IMR-90 (cell line): ENCODE measurements around the gene LRRC14B. TPM values are rescaled to one million over a fixed set of nuclear protein-coding genes. Genes with fewer than 3 reads are reported as not detected.
"Not testable (repeated sequence)": the region's sequence is repeated elsewhere in the genome, so short reads cannot be mapped to it uniquely, and the experiment has no call there.

Experiments used
- ATAC-seq: fragments of 200-7000 bp; cut with Tn5 transposase; 2 replicates; pipeline ENCODE4 v1.9.1; 2020; ENCODE audit warnings: low read depth, mild to moderate bottlenecking, moderate library complexity
- BruUV-seq: library from RNA; stranded (reverse); fragments of 400-500 nt; replicated peaks from 2 replicates; lab custom pipeline; 2021; lab: Mats Ljungman, UMichigan
- CTCF ChIA-PET: fragments of 300-600 bp; formaldehyde crosslinking; extraction: SDS; loops from one replicate; lab custom pipeline; 2021; ENCODE audit warnings: antibody characterized with exemption; lab: Yijun Ruan, JAX
- POLR2A ChIA-PET: fragments of 300-600 bp; sonication (Branson Sonifier 250); formaldehyde crosslinking; loops from one replicate; lab custom pipeline; 2022; ENCODE audit warnings: antibody characterized with exemption; ENCODE audit not compliant: unreplicated experiment; lab: Charles Lee
- DNase-seq: peaks from one replicate; pipeline ENCODE4 v3.0.0; 2013
- H2AFZ ChIP-seq: replicated peaks from 2 replicates; pipeline ENCODE3; 2013; ENCODE audit warnings: low read length, mild to moderate bottlenecking; ENCODE audit not compliant: poor library complexity
- H2AK5ac ChIP-seq: 2 replicates; pipeline ENCODE4 v1.6.1; 2013; ENCODE audit warnings: low read depth, low read length, inconsistent platforms
- H2AK9ac ChIP-seq: replicated peaks from 2 replicates; pipeline ENCODE3; 2013; ENCODE audit warnings: mild to moderate bottlenecking, low read depth, low read length, moderate library complexity; ENCODE audit not compliant: poor library complexity
- H2BK120ac ChIP-seq: 2 replicates; pipeline ENCODE4 v1.6.1; 2013; ENCODE audit warnings: low read depth, low read length, inconsistent platforms
- H2BK15ac ChIP-seq: 3 replicates; pipeline ENCODE4 v1.6.1; 2013; ENCODE audit warnings: low read depth, low read length, inconsistent platforms
- H2BK20ac ChIP-seq: 2 replicates; pipeline ENCODE4 v1.6.1; 2013; ENCODE audit warnings: low read depth, mild to moderate bottlenecking, inconsistent platforms, low read length, moderate library complexity
- H2BK5ac ChIP-seq: 2 replicates; pipeline ENCODE4 v1.6.1; 2013; ENCODE audit warnings: mild to moderate bottlenecking, low read depth, low read length, inconsistent platforms; ENCODE audit not compliant: poor library complexity, severe bottlenecking
- H3K14ac ChIP-seq: replicated peaks from 2 replicates; pipeline ENCODE4 v1.6.1; 2013; ENCODE audit warnings: low read depth, low read length, inconsistent platforms
- H3K18ac ChIP-seq: 2 replicates; pipeline ENCODE4 v1.6.1; 2013; ENCODE audit warnings: low read depth, low read length, control low read depth
- H3K23ac ChIP-seq: 2 replicates; pipeline ENCODE4 v1.6.1; 2013; ENCODE audit warnings: low read depth, low read length, inconsistent platforms
- H3K27ac ChIP-seq: 2 replicates; pipeline ENCODE4 v1.5.1; 2013; ENCODE audit warnings: mild to moderate bottlenecking, control low read depth, low read length; ENCODE audit not compliant: insufficient read depth
- H3K27me3 ChIP-seq: 2 replicates; pipeline ENCODE4 v1.6.1; 2013; ENCODE audit warnings: low read length; ENCODE audit not compliant: control insufficient read depth, insufficient read depth
- H3K36me3 ChIP-seq: 2 replicates; pipeline ENCODE4 v1.6.1; 2013; ENCODE audit warnings: low read length, mixed read lengths; ENCODE audit not compliant: control insufficient read depth, insufficient read depth
- H3K4ac ChIP-seq: 2 replicates; pipeline ENCODE4 v1.6.1; 2013; ENCODE audit warnings: low read depth, low read length, inconsistent platforms
- H3K4me1 ChIP-seq: 2 replicates; pipeline ENCODE4 v1.6.1; 2013; ENCODE audit warnings: low read length, mixed read lengths; ENCODE audit not compliant: control insufficient read depth, insufficient read depth
- H3K4me2 ChIP-seq: 2 replicates; pipeline ENCODE4 v1.6.1; 2013; ENCODE audit warnings: low read depth, mild to moderate bottlenecking, control low read depth, low read length, moderate library complexity
- H3K4me3 ChIP-seq: 2 replicates; pipeline ENCODE4 v1.5.1; 2013; ENCODE audit warnings: low read depth, mild to moderate bottlenecking, control low read depth, low read length, moderate library complexity; ENCODE audit not compliant: insufficient read depth
- H3K56ac ChIP-seq: 2 replicates; pipeline ENCODE4 v1.6.1; 2013; ENCODE audit warnings: low read length, inconsistent platforms; ENCODE audit not compliant: insufficient read depth; ENCODE audit errors: extremely low read depth
- H3K79me1 ChIP-seq, 2 experiments: 2 replicates each; pipeline ENCODE4 v1.6.1; 2013; ENCODE audit warnings: low read length in 2 of 2, inconsistent platforms in 1 of 2, low read depth in 1 of 2
- H3K9ac ChIP-seq: 2 replicates; pipeline ENCODE4 v1.6.1; 2013; ENCODE audit warnings: low read depth, low read length, control low read depth
- H3K9me1 ChIP-seq: 2 replicates; pipeline ENCODE4 v1.6.1; 2013; ENCODE audit warnings: low read length, inconsistent platforms; ENCODE audit not compliant: insufficient read depth
- H3K9me3 ChIP-seq: 2 replicates; pipeline ENCODE4 v1.6.1; 2013; ENCODE audit warnings: low read length; ENCODE audit not compliant: control insufficient read depth, insufficient read depth
- H4K20me1 ChIP-seq: 2 replicates; pipeline ENCODE4 v1.6.1; 2013; ENCODE audit warnings: low read length, inconsistent platforms; ENCODE audit not compliant: insufficient read depth
- H4K5ac ChIP-seq: 2 replicates; pipeline ENCODE4 v1.6.1; 2013; ENCODE audit warnings: mild to moderate bottlenecking, low read depth, low read length, control low read depth
- H4K8ac ChIP-seq, 2 experiments: 2 replicates each; pipeline ENCODE4 v1.6.1; 2013; ENCODE audit warnings: low read depth in 2 of 2, low read length in 2 of 2, control low read depth in 1 of 2, inconsistent platforms in 1 of 2
- H4K91ac ChIP-seq: 2 replicates; pipeline ENCODE4 v1.6.1; 2013; ENCODE audit warnings: low read depth, low read length, inconsistent platforms; ENCODE audit not compliant: insufficient read depth
- BHLHE40 ChIP-seq: fragments of 150-350 bp; IDR thresholded peaks from 2 replicates; pipeline ENCODE4 v1.6.1; 2016; ENCODE audit warnings: mild to moderate bottlenecking, low read depth, low read length
- CEBPB ChIP-seq: IDR thresholded peaks from 2 replicates; pipeline ENCODE4 v1.6.1; 2012; ENCODE audit warnings: low read depth, low read length, improper control_type of control experiment
- CHD1 ChIP-seq: IDR thresholded peaks from 2 replicates; pipeline ENCODE4 v1.6.1; 2012; ENCODE audit warnings: low read depth, low read length, improper control_type of control experiment
- MAZ ChIP-seq: IDR thresholded peaks from 2 replicates; pipeline ENCODE4 v1.6.1; 2012; ENCODE audit warnings: low read depth, mild to moderate bottlenecking, low read length, improper control_type of control experiment, moderate library complexity, borderline replicate concordance
- POLR2A ChIP-seq: IDR thresholded peaks from 2 replicates; pipeline ENCODE4 v1.6.1; 2012; ENCODE audit warnings: mild to moderate bottlenecking, low read depth, low read length
- RCOR1 ChIP-seq: IDR thresholded peaks from 2 replicates; pipeline ENCODE4 v1.6.1; 2012; ENCODE audit warnings: mild to moderate bottlenecking, low read length, improper control_type of control experiment; ENCODE audit not compliant: insufficient replicate concordance
- WGBS, 2 experiments: methylation state at CpG; one replicate each; pipeline versions ENCODE4 v1.1.5 to v1.1.7; 2013; ENCODE audit warnings: missing lambda C conversion rate in 2 of 2; ENCODE audit not compliant: insufficient read length in 1 of 2; ENCODE audit errors: extremely low coverage in 2 of 2; 5-methylcytosine and 5-hydroxymethylcytosine counted together
- dilution Hi-C: fragments of 300-500 bp; cut with HindIII; formaldehyde crosslinking; loops from one replicate; pipeline ENCODE4 v1.14.3; 2018; ENCODE audit warnings: low sequenced_read_pairs; ENCODE audit not compliant: unreplicated experiment
- in situ Hi-C: fragments of 300-500 bp; cut with MboI; formaldehyde crosslinking; loops from 3 replicates; pipeline ENCODE4 v1.14.3; 2019; ENCODE audit warnings: low sequenced_read_pairs, inconsistent platforms, mixed read lengths
- intact Hi-C: fragments of 100-400 bp; cut with micrococcal nuclease; formaldehyde crosslinking; loops from 2 replicates; pipeline ENCODE4 v1.10.0; 2022
- polyA plus RNA-seq, 3 experiments: library from polyadenylated mRNA; depleted of rRNA; stranded (reverse); fragments of >200 nt; gene quantifications; 2 replicates each; pipeline ENCODE4 v1.2.3, GENCODE V29; 2012; ENCODE audit warnings: low replicate concordance in 1 of 3
- total RNA-seq: library from RNA; depleted of rRNA; stranded (reverse); fragments of >200 nt; gene quantifications from 2 replicates; pipeline ENCODE4 v1.2.3, GENCODE V29; 2012
- TF ChIP-seq, protein P1 (sequence below): fragments of 150-350 bp; IDR thresholded peaks from 2 replicates; pipeline ENCODE4 v1.6.1; 2017; ENCODE audit warnings: mild to moderate bottlenecking, antibody characterized with exemption, low read length, low read depth

The LRRC14B gene
- total and polyA plus RNA-seq, 2 of the 4 experiments (the other 2 are of a cell fraction), result not detected

DNA sequence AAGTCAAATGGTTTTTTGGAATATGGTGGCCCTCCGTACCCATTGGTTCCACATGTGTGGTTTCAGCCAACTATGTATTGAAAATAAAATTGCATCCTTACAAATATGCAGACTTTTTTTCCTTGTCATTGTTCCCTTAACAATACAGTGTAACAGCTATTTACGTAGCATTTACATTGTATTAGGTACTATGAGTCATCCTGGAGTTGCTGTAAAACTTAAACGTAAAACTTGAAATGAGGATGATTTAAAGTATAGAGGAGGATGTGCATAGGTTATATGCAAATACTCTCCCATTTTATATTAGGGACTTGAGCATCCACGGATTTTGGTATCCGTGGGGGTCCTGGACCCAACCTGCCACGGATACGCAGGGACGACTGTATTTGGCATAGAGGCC is 43.2 kb downstream of the LRRC14B start:
- H3K36me3 ChIP-seq, result peaks cover 51% of the 10 kb centered on the region
- H3K4me3 ChIP-seq, result no peak overlapping the region
- no peaks in the 10 kb centered on the region for H3K9me3 ChIP-seq
- TF ChIP-seq CHD1, result no peak
- TF ChIP-seq, protein P1, sequence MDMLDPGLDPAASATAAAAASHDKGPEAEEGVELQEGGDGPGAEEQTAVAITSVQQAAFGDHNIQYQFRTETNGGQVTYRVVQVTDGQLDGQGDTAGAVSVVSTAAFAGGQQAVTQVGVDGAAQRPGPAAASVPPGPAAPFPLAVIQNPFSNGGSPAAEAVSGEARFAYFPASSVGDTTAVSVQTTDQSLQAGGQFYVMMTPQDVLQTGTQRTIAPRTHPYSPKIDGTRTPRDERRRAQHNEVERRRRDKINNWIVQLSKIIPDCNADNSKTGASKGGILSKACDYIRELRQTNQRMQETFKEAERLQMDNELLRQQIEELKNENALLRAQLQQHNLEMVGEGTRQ, result no peak
- no peak for TF ChIP-seq BHLHE40
- no peak for TF ChIP-seq POLR2A
- no peak for TF ChIP-seq MAZ
- TF ChIP-seq CEBPB, result no peak
- TF ChIP-seq RCOR1, result no peak
- no peak overlapping the region for H4K91ac ChIP-seq
- ATAC-seq (no peak), DNase-seq (no peak)
- dilution Hi-C loops (no loop called here), in situ Hi-C loops (loop anchor here (10.0 kb wide), 1 partner anchor 1360 kb away; no protein-coding TSS in a partner anchor), intact Hi-C loops (no loop called here)
- CTCF ChIA-PET, result no interaction called here
- POLR2A ChIA-PET, result no interaction called here
- H2BK5ac ChIP-seq, result no peak overlapping the region
- no peak overlapping the region for H2BK120ac ChIP-seq
- H2AK5ac ChIP-seq, result no peak overlapping the region
- no peak overlapping the region for H3K4ac ChIP-seq
- peaks cover 7 to 10% of the 10 kb centered on the region in 2 experiments; a peak in 3 of 4 replicates for H3K79me1 ChIP-seq
- no peaks in the 10 kb centered on the region for H3K9me1 ChIP-seq
- BruUV-seq, result no TSS peak
- H3K9ac ChIP-seq, result no peak overlapping the region
- H3K4me2 ChIP-seq, result no peak overlapping the region
- no peak overlapping the region for H2AK9ac ChIP-seq
- no peak overlapping the region for H4K8ac ChIP-seq
- H2BK20ac ChIP-seq, result no peak overlapping the region
- no peaks in the 10 kb centered on the region for H4K20me1 ChIP-seq
- no CpG with 5 or more reads among the region's 8 CpGs for WGBS, 2 experiments
- H2BK15ac ChIP-seq, result no peak overlapping the region
- no peak overlapping the region for H3K14ac ChIP-seq
- H3K27me3 ChIP-seq, result no peaks in the 10 kb centered on the region
- no peak overlapping the region for H3K18ac ChIP-seq
- H4K5ac ChIP-seq, result no peak overlapping the region
- H3K23ac ChIP-seq, result no peak overlapping the region
- H2AFZ ChIP-seq, result no peak overlapping the region
- H3K27ac ChIP-seq, result no peak overlapping the region
- no peak overlapping the region for H3K56ac ChIP-seq
- H3K4me1 ChIP-seq, result no peaks in the 10 kb centered on the region

DNA sequence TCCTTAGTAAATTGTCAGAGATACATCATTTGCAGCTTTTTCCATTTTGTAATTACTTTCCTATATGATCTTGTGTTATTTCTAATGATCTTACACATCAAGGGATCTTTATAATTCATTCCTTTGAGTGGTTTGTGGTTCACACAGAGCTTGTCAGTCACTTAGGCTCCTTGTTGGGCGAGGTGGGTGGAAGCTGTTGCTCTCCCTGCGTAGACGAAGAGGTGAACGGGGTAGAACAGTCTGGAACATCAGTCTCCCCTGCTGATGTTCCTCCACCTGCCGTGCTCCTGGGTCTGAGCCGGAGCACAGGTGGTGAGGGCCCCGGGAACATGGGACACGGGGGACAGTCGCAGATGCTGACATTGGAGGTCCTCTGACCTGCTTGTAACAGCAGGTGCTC is 44.2 kb downstream of the LRRC14B start:
- H3K27me3 ChIP-seq, ATAC-seq, DNase-seq, POLR2A ChIA-PET, dilution Hi-C loops, H3K4me3 ChIP-seq, H3K27ac ChIP-seq, H2BK20ac ChIP-seq, H3K14ac ChIP-seq, H3K9me3 ChIP-seq, H4K5ac ChIP-seq, H2AK5ac ChIP-seq, H3K18ac ChIP-seq, H3K4me1 ChIP-seq, H4K20me1 ChIP-seq, H4K8ac ChIP-seq, H2BK120ac ChIP-seq, H2AFZ ChIP-seq, CTCF ChIA-PET, intact Hi-C loops, H3K4me2 ChIP-seq, BruUV-seq, H2BK5ac ChIP-seq, H3K4ac ChIP-seq, H4K91ac ChIP-seq, H2AK9ac ChIP-seq, H3K9ac ChIP-seq, H3K9me1 ChIP-seq, H2BK15ac ChIP-seq, H3K56ac ChIP-seq, H3K23ac ChIP-seq: not testable (repeated sequence)
- in situ Hi-C loops, result loop anchor here (10.0 kb wide), 1 partner anchor 1359 kb away; no protein-coding TSS in a partner anchor
- Histone ChIP-seq H3K36me3 (peaks cover 50% of the 10 kb centered on the region), H3K79me1 (peaks cover 4 to 10% of the 10 kb centered on the region in 2 experiments; a peak in 2 of 4 replicates)
- WGBS, 2 experiments, result no CpG with 5 or more reads among the region's 9 CpGs
